Measurements from ENCODE around the gene PHLPP1.
A peak's percentile ranks its signal among the peaks of the same experiment; 100 is the strongest.

PHLPP1 gene

DNA sequence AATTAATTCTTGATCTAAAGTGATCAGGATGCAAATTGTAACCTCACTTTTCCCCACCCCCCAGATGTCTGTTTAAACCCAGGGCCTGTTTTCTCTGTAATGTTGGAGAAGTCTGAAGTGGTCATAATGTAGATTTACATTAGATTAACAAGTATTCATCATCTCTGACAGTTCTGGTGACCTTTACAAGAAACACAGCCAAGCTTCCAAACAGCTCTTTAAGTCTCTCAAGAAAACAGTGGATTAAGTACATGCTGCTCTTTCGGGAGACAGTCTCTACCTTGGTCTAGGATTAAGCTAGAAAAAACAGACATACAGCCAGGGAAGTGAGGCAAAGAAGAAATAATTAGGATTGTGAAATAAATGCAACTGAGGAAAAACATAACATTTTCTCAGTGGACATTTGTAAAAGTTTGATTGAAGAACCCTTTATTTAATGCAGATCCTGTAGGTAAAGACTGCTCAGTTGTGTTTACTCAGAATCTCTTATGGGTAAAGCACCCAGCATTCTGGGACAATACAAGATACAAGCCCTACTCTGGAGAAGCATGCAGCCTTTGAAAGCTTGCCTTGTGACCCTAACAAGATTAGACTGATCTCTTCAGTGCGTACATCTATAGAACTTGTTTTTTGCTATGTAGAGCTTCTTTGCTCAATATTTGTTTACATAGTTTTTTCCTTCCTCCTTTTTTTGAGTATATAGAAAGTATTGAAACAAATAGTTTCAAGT is 203.9 kb downstream of the PHLPP1 start:
- H3K4me1 ChIP-seq (ENCODE audit: insufficient read depth, poor library complexity, severe bottlenecking), result no peaks in the 10 kb centered on the region
- H3K36me3 ChIP-seq (ENCODE audit: low read depth), result no peaks in the 10 kb centered on the region; the same call in 1 of the 2 replicates

DNA sequence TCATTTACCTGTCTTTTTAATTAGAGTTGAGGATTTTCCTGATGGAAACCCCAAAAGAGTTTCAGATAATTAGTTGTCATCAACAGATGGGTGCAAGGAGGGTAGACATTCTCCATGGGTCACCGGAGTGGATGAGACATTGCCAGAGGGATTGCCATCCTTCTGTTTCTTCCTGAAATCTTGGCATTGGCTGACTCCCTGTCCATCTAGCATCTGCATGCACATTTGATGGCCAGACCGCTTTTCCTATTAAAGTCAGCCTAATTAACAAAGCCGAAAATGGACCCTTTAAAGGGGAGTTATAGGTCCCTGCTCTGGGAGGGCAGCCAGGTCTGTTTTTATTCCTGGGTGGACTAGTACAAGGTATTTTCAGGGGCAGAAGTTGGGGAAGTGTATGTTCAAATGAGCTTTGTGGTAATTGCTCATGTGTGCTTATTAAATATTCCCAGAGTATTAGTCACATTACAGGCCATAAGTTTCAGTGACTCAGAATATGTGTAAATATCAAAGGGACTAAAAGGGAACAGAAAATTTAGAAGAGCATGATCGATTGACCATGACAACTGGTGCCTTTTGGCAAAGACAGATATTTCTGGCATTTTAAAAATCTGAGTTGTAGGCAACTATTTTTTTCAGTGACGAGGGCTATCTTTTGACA is 209.8 kb downstream of the PHLPP1 start:
- H3K27ac ChIP-seq (ENCODE audit: poor library complexity, severe bottlenecking), result no peak overlapping the region

More for the DNA sequence above, 203.9 kb downstream of the PHLPP1 start:
- Histone ChIP-seq H3K9me3 (ENCODE audit: severe bottlenecking) (no peaks in the 10 kb centered on the region), H3K4me3 (ENCODE audit: severe bottlenecking) (no peak overlapping the region), H3K27me3 (ENCODE audit: insufficient read depth, poor library complexity, severe bottlenecking) (no peaks in the 10 kb centered on the region), H3K27ac (ENCODE audit: poor library complexity, severe bottlenecking) (no peak overlapping the region)
- no peak for ATAC-seq (ENCODE audit: low read depth)
- TF ChIP-seq, protein P1, sequence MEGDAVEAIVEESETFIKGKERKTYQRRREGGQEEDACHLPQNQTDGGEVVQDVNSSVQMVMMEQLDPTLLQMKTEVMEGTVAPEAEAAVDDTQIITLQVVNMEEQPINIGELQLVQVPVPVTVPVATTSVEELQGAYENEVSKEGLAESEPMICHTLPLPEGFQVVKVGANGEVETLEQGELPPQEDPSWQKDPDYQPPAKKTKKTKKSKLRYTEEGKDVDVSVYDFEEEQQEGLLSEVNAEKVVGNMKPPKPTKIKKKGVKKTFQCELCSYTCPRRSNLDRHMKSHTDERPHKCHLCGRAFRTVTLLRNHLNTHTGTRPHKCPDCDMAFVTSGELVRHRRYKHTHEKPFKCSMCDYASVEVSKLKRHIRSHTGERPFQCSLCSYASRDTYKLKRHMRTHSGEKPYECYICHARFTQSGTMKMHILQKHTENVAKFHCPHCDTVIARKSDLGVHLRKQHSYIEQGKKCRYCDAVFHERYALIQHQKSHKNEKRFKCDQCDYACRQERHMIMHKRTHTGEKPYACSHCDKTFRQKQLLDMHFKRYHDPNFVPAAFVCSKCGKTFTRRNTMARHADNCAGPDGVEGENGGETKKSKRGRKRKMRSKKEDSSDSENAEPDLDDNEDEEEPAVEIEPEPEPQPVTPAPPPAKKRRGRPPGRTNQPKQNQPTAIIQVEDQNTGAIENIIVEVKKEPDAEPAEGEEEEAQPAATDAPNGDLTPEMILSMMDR (IDR thresholded peaks at IDR 0.05; ENCODE audit: poor library complexity, severe bottlenecking), result no peak
- DNase-seq (ENCODE audit: low spot score), result no peak

DNA sequence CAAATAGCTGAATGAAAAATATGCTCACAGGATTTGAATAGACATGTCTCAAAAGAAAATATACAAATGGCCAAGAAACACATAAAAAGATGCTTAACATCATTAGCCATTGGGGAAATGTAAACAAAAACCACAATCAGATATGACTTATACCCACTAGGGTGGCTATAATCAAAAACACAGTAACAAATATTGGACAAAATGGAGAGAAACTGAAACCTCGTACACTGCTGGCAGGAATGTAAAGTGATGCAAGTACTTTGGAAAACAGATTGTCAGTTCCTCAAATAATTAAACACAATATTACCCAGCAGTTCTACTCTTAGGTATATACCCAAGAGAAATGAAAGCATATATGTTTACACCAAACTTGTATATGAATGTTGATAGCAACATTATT is 213.0 kb downstream of the PHLPP1 start:
- Histone ChIP-seq H3K9me3 (ENCODE audit: severe bottlenecking) (no peaks in the 10 kb centered on the region), H3K27ac (ENCODE audit: poor library complexity, severe bottlenecking) (no peak overlapping the region), H3K27me3 (ENCODE audit: insufficient read depth, poor library complexity, severe bottlenecking) (no peaks in the 10 kb centered on the region), H3K4me3 (ENCODE audit: severe bottlenecking) (no peak overlapping the region), H3K36me3 (ENCODE audit: low read depth) (no peaks in the 10 kb centered on the region), H3K4me1 (ENCODE audit: insufficient read depth, poor library complexity, severe bottlenecking) (no peaks in the 10 kb centered on the region)
- DNase-seq (ENCODE audit: low spot score) (no peak), ATAC-seq (ENCODE audit: low read depth) (no peak)
- TF ChIP-seq, protein P1 (IDR thresholded peaks at IDR 0.05; ENCODE audit: poor library complexity, severe bottlenecking), result no peak

More for the DNA sequence above, 209.8 kb downstream of the PHLPP1 start:
- no peaks in the 10 kb centered on the region; the same call in 1 of the 2 replicates for H3K36me3 ChIP-seq (ENCODE audit: low read depth)
- DNase-seq (ENCODE audit: low spot score), result no peak
- peak; percentile 65 for ATAC-seq (ENCODE audit: low read depth)
- H3K9me3 ChIP-seq (ENCODE audit: severe bottlenecking), result no peaks in the 10 kb centered on the region
- H3K4me1 ChIP-seq (ENCODE audit: insufficient read depth, poor library complexity, severe bottlenecking), result no peaks in the 10 kb centered on the region
- no peaks in the 10 kb centered on the region for H3K27me3 ChIP-seq (ENCODE audit: insufficient read depth, poor library complexity, severe bottlenecking)
- H3K4me3 ChIP-seq (ENCODE audit: severe bottlenecking), result no peak overlapping the region
- TF ChIP-seq, protein P1 (IDR thresholded peaks at IDR 0.05; ENCODE audit: poor library complexity, severe bottlenecking), result no peak

DNA sequence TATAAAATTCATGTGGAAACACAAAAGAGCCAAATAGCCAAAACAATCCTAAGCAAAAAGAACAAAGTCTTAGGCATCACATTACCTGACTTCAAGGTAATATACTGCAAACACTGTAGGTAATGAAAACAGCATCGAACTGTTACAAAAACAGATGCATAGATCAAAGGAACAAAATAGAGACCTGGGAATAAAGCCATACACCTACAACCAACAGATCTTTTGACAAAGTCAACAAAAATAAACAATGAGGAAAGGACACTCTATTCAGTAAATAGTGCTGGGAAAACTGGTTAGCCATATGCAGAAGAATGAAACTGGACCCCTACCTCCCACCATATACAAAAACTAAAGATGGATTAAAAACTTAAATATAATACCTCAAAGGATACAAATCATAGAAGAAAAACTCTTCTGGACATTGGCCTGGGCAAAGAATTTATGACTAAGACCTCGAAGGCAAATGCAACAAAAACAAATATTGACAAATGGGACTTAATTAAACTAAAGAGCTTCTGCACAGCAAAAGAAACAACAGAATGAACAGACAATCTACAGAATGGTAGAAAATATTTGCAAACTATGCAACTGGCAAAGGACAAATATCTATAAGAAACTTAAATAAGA is 218.0 kb downstream of the PHLPP1 start:
- Histone ChIP-seq H3K4me3 (ENCODE audit: severe bottlenecking) (no peak overlapping the region), H3K27me3 (ENCODE audit: insufficient read depth, poor library complexity, severe bottlenecking) (no peaks in the 10 kb centered on the region), H3K27ac (ENCODE audit: poor library complexity, severe bottlenecking) (no peak overlapping the region), H3K36me3 (ENCODE audit: low read depth) (no peaks in the 10 kb centered on the region), H3K9me3 (ENCODE audit: severe bottlenecking) (no peaks in the 10 kb centered on the region), H3K4me1 (ENCODE audit: insufficient read depth, poor library complexity, severe bottlenecking) (peaks cover 12% of the 10 kb centered on the region)
- TF ChIP-seq, protein P1 (IDR thresholded peaks at IDR 0.05; ENCODE audit: poor library complexity, severe bottlenecking), result no peak
- DNase-seq (ENCODE audit: low spot score) (no peak), ATAC-seq (ENCODE audit: low read depth) (no peak)
